HepG2 (cell line): ENCODE results near the gene STX10. TPM values are rescaled to one million over a fixed set of nuclear protein-coding genes. Genes with fewer than 3 reads are reported as not detected.

Experiments
- AGO2 ChIP-seq: fragments of 200-400 bp; formaldehyde crosslinking; optimal IDR thresholded peaks from 2 replicates; pipeline ENCODE3; 2017; ENCODE audit warnings: mild to moderate bottlenecking, low read depth, low read length, moderate library complexity
- ATF5 ChIP-seq: sonication (generic); formaldehyde crosslinking; IDR thresholded peaks from 2 replicates; pipeline ENCODE4 v1.4.0; 2020; ENCODE audit warnings: mild to moderate bottlenecking, low read depth, missing genetic modification reagents
- CC2D1A ChIP-seq: sonication (generic); formaldehyde crosslinking; IDR thresholded peaks from 2 replicates; pipeline ENCODE4 v1.8.1; 2023; ENCODE audit warnings: mild to moderate bottlenecking, missing genetic modification reagents
- CTCF ChIP-seq: sonication (generic); formaldehyde crosslinking; IDR thresholded peaks from 2 replicates; pipeline ENCODE4 v1.5.0; 2020; ENCODE audit warnings: mild to moderate bottlenecking, missing genetic modification reagents, moderate library complexity
- DNMT1 ChIP-seq: sonication (generic); formaldehyde crosslinking; IDR thresholded peaks from 2 replicates; pipeline ENCODE4 v1.5.1; 2020; ENCODE audit warnings: mild to moderate bottlenecking, missing genetic modification reagents
- KDM5A ChIP-seq: fragments of 200-600 bp; sonication (generic); IDR thresholded peaks from 2 replicates; pipeline ENCODE4 v1.7.0; 2018; ENCODE audit warnings: antibody characterized with exemption, mild to moderate bottlenecking, low read length, borderline replicate concordance
- KLF12 ChIP-seq: sonication (generic); formaldehyde crosslinking; IDR thresholded peaks from 2 replicates; pipeline ENCODE4 v1.4.0; 2020; ENCODE audit warnings: missing genetic modification reagents, borderline replicate concordance
- MYC ChIP-seq: sonication (generic); formaldehyde crosslinking; IDR thresholded peaks from 2 replicates; pipeline ENCODE4 v1.9.0; 2021; ENCODE audit warnings: missing genetic modification reagents, borderline replicate concordance
- NFE2 ChIP-seq: sonication (generic); formaldehyde crosslinking; IDR thresholded peaks from 2 replicates; pipeline ENCODE4 v1.4.0; 2020; ENCODE audit warnings: missing genetic modification reagents
- NONO ChIP-seq, 2 experiments: fragments of 450-650 bp in 1 of 2; sonication (generic) in 1 of 2; formaldehyde crosslinking in 1 of 2; IDR thresholded peaks in 1 of 2; conservative IDR thresholded peaks in 1 of 2; 2 replicates each; pipeline versions ENCODE4 v1.6.1 to v1.8.0; 2017 to 2022; ENCODE audit warnings: mild to moderate bottlenecking in 1 of 2, missing genetic modification reagents in 1 of 2, moderate library complexity in 1 of 2
- ONECUT2 ChIP-seq: sonication (generic); formaldehyde crosslinking; IDR thresholded peaks from 2 replicates; pipeline ENCODE4 v1.4.0; 2020; ENCODE audit warnings: missing genetic modification reagents
- PITX1 ChIP-seq: sonication (generic); formaldehyde crosslinking; IDR thresholded peaks from 2 replicates; pipeline ENCODE4 v1.5.1; 2020; ENCODE audit warnings: mild to moderate bottlenecking, missing genetic modification reagents
- RELA ChIP-seq: sonication (generic); formaldehyde crosslinking; IDR thresholded peaks from 2 replicates; pipeline ENCODE4 v1.4.0; 2020; ENCODE audit warnings: missing genetic modification reagents
- RFXANK ChIP-seq: IDR thresholded peaks from 2 replicates; pipeline ENCODE4 v1.6.1; 2016
- RFXAP ChIP-seq: sonication (generic); formaldehyde crosslinking; IDR thresholded peaks from 2 replicates; pipeline ENCODE4 v1.4.0; 2020; ENCODE audit warnings: missing genetic modification reagents, borderline replicate concordance
- SMAD3 ChIP-seq: sonication (generic); formaldehyde crosslinking; IDR thresholded peaks from 2 replicates; pipeline ENCODE4 v1.4.0; 2020; ENCODE audit warnings: missing genetic modification reagents
- SNAI1 ChIP-seq: sonication (generic); formaldehyde crosslinking; IDR thresholded peaks from 2 replicates; pipeline ENCODE4 v1.5.0; 2020; ENCODE audit warnings: mild to moderate bottlenecking, missing genetic modification reagents, borderline replicate concordance
- SOX6 ChIP-seq, 2 experiments: fragments of 450-650 bp in 1 of 2; sonication (generic) in 1 of 2; formaldehyde crosslinking in 1 of 2; IDR thresholded peaks; 2 replicates each; pipeline versions ENCODE4 v1.4.0 to v1.6.1; 2017 to 2020; ENCODE audit warnings: antibody characterized with exemption in 1 of 2, mild to moderate bottlenecking in 1 of 2, missing genetic modification reagents in 1 of 2
- TBP ChIP-seq: sonication (generic); formaldehyde crosslinking; IDR thresholded peaks from 2 replicates; pipeline ENCODE4 v1.5.0; 2020; ENCODE audit warnings: missing genetic modification reagents
- TFAP4 ChIP-seq: sonication (generic); IDR thresholded peaks from 2 replicates; pipeline ENCODE4 v1.6.1; 2016; ENCODE audit warnings: low read depth, borderline replicate concordance
- TGIF2 ChIP-seq: IDR thresholded peaks from 2 replicates; pipeline ENCODE4 v1.6.1; 2016; ENCODE audit warnings: control low read depth, missing compliant biosample characterization
- ZFY ChIP-seq: sonication (generic); formaldehyde crosslinking; IDR thresholded peaks from 2 replicates; pipeline ENCODE4 v1.4.0; 2020; ENCODE audit warnings: missing genetic modification reagents
- ZKSCAN8 ChIP-seq: IDR thresholded peaks from 2 replicates; pipeline ENCODE4 v1.6.1; 2016; ENCODE audit warnings: borderline replicate concordance, missing genetic modification reagents, missing compliant biosample characterization
- ZNF12 ChIP-seq: sonication (generic); formaldehyde crosslinking; IDR thresholded peaks from 2 replicates; pipeline ENCODE4 v1.5.0; 2020; ENCODE audit warnings: missing genetic modification reagents
- ZNF232 ChIP-seq: sonication (generic); formaldehyde crosslinking; IDR thresholded peaks from 2 replicates; pipeline ENCODE4 v1.4.0; 2020; ENCODE audit warnings: missing genetic modification reagents, borderline replicate concordance
- ZNF317 ChIP-seq: sonication (generic); formaldehyde crosslinking; IDR thresholded peaks from 2 replicates; pipeline ENCODE4 v1.5.0; 2020; ENCODE audit warnings: mild to moderate bottlenecking, missing genetic modification reagents
- ZNF678 ChIP-seq: sonication (generic); formaldehyde crosslinking; IDR thresholded peaks from 2 replicates; pipeline ENCODE4 v1.4.0; 2020; ENCODE audit warnings: mild to moderate bottlenecking, missing genetic modification reagents
- polyA plus RNA-seq, 8 experiments: library from polyadenylated mRNA; depleted of rRNA in 3 of 8; stranded (reverse) in 7 of 8; unstranded in 1 of 8; fragments of >200 nt; fragmentation: Illumina TruSeq in 4 of 8; extraction: Trizol in 4 of 8; gene quantifications; 2 replicates each; pipeline versions ENCODE4 v1.2.1 to v1.2.3, GENCODE V29; 2011 to 2016; ENCODE audit warnings: low read depth in 4 of 8, missing spikeins in 1 of 8, mixed read lengths in 1 of 8; ENCODE audit not compliant: insufficient read depth in 1 of 8
- total RNA-seq, 5 experiments: library from RNA; depleted of rRNA; stranded (reverse); fragments of >200 nt; fragmentation: Illumina TruSeq; extraction: Trizol; gene quantifications; 2 replicates each; pipeline ENCODE4 v1.2.3, GENCODE V29; 2016; ENCODE audit warnings: low read depth in 1 of 5
- TF ChIP-seq, protein P1 (sequence below): sonication (generic); formaldehyde crosslinking; IDR thresholded peaks from 2 replicates; pipeline ENCODE4 v1.4.0; 2020; ENCODE audit warnings: low read depth, mild to moderate bottlenecking, missing genetic modification reagents

Gene STX10
- total and polyA plus RNA-seq, 2 of the 13 experiments (the other 11 are each of a cell fraction or from before 2014, with no cell fraction given) = 47.9 to 66.4 TPM

DNA sequence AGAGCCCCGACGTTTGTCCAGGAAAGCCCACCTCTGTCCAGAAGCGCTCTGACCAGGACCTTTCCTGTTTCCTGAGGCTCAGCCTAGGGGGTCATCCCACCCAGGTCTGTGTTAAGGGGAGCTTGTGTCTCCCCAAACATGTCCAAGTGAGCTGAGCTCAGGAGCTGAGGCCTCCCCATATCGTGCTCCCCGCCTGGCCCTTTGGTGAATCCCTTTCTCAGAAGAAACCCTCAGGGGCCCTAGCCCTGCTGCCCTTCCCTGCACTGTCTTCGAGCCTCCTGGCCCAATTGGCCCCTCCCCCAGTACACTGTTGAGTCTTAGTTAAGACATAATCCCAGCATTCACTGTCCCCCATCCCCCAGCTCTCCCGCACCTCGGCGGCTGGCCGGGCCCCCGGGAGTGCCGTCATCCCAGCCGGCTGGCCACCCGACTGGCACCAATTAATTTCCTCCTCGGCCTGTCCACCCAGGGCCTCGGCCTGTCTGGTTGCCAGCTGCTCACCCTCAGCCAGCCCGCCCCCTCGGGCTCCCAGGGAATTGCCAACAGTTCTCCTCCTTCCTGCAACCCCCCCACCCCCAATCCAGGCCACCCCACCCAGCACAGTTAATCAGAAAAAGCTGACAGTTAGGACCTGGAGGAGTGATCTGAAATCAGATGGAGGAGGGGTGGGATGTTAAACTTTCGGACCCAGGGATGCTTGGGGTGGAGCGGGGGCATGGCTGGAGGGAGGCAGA is 13.6 kb upstream of the STX10 start (continued):
- TF ChIP-seq MYC (CRISPR knock-in tag) = no peak
- no peak for TF ChIP-seq CC2D1A (CRISPR knock-in tag)
- TF ChIP-seq KLF12 (CRISPR knock-in tag) = no peak
- TF ChIP-seq ONECUT2 = no peak
- no peak for TF ChIP-seq SOX6 (IDR thresholded peaks at IDR 0.05)
- no peak for TF ChIP-seq SOX6 (CRISPR knock-in tag; IDR thresholded peaks at IDR 0.05)
- TF ChIP-seq ATF5 (CRISPR knock-in tag) = no peak
- TF ChIP-seq NONO (IDR thresholded peaks at IDR 0.05) = no peak
- no peak for TF ChIP-seq NONO (CRISPR knock-in tag; conservative IDR thresholded peaks at IDR 0.05)
- TF ChIP-seq ZFY = peak; percentile 22; the same call in 1 of the 2 replicates
- no peak for TF ChIP-seq RFXANK (CRISPR knock-in tag)
- TF ChIP-seq SNAI1 (CRISPR knock-in tag) = no peak
- TF ChIP-seq DNMT1 (CRISPR knock-in tag) = no peak
- TF ChIP-seq AGO2 = peak; percentile 82
- no peak for TF ChIP-seq ZNF678 (CRISPR knock-in tag)
- no peak for TF ChIP-seq NFE2 (CRISPR knock-in tag)
- no peak for TF ChIP-seq CTCF (CRISPR knock-in tag)
- TF ChIP-seq PITX1 (CRISPR knock-in tag) = 0 out of 2 replicates have a peak, but pooled peaks have one; percentile 11
- TF ChIP-seq, protein P1, sequence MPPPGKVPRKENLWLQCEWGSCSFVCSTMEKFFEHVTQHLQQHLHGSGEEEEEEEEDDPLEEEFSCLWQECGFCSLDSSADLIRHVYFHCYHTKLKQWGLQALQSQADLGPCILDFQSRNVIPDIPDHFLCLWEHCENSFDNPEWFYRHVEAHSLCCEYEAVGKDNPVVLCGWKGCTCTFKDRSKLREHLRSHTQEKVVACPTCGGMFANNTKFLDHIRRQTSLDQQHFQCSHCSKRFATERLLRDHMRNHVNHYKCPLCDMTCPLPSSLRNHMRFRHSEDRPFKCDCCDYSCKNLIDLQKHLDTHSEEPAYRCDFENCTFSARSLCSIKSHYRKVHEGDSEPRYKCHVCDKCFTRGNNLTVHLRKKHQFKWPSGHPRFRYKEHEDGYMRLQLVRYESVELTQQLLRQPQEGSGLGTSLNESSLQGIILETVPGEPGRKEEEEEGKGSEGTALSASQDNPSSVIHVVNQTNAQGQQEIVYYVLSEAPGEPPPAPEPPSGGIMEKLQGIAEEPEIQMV (CRISPR knock-in tag) = no peak
- TF ChIP-seq KDM5A = no peak
- TF ChIP-seq ZNF232 (CRISPR knock-in tag) = no peak
- 0 out of 2 replicates have a peak, but pooled peaks have one; percentile 9 for TF ChIP-seq ZNF317 (CRISPR knock-in tag)
- no peak for TF ChIP-seq TFAP4
- no peak for TF ChIP-seq ZNF12
- TF ChIP-seq RELA = no peak
- TF ChIP-seq ZKSCAN8 (CRISPR knock-in tag) = no peak
- no peak for TF ChIP-seq RFXAP (CRISPR knock-in tag)
- TF ChIP-seq TBP (CRISPR knock-in tag) = no peak
- TF ChIP-seq TGIF2 (CRISPR knock-in tag) = no peak
- TF ChIP-seq SMAD3 = no peak
